Stimulated activated effector memory CD8-positive, alpha-beta T cell treated with anti-CD3 and anti-CD28 coated beads, Interleukin-12 subunit alpha, Interleukin-12 subunit beta, amount 100 ng/mL, for 72 hours (primary cell): ENCODE results near the gene MFSD2A.
"Not testable (repeated sequence)": the region's sequence is repeated elsewhere in the genome, so short reads cannot be mapped to it uniquely, and the experiment has no call there.

Experiments
- ATAC-seq: fragments of 150-1000 bp; cut with Tn5 transposase; 2 replicates; pipeline ENCODE4 v1.10.0; 2021
- DNase-seq, 2 donors: peaks; one replicate each; pipeline ENCODE4 v3.0.0; 2021 to 2022; ENCODE audit warnings: low spot score in 2 of 2
- H3K27ac Mint-ChIP-seq: one replicate; pipeline ENCODE4 v1.8.0; 2022; ENCODE audit warnings: mild to moderate bottlenecking, mixed read lengths
- H3K36me3 Mint-ChIP-seq: one replicate; pipeline ENCODE4 v1.8.0; 2022; ENCODE audit warnings: mild to moderate bottlenecking, mixed read lengths
- H3K4me1 Mint-ChIP-seq: one replicate; pipeline ENCODE4 v1.8.0; 2022; ENCODE audit warnings: mixed read lengths
- H3K4me3 Mint-ChIP-seq: one replicate; pipeline ENCODE4 v1.8.0; 2022; ENCODE audit warnings: mild to moderate bottlenecking, mixed read lengths
- H3K9me3 Mint-ChIP-seq: one replicate; pipeline ENCODE4 v1.8.0; 2022; ENCODE audit warnings: mixed read lengths

The MFSD2A gene

GRCh38 chr1:39954324-39954869, 548 bp upstream of the MFSD2A start:
- peak overlapping the region; percentile 92 for H3K4me3 Mint-ChIP-seq
- ATAC-seq = no peak
- peaks cover 55% of the 10 kb centered on the region for H3K4me1 Mint-ChIP-seq
- H3K9me3 Mint-ChIP-seq = no peaks in the 10 kb centered on the region
- DNase-seq = no peak
- H3K36me3 Mint-ChIP-seq = peaks cover 47% of the 10 kb centered on the region
- H3K27ac Mint-ChIP-seq = peak overlapping the region; percentile 90

GRCh38 chr1:39955547-39956539, 898 bp downstream of the MFSD2A start:
- ATAC-seq (peak; percentile 72), DNase-seq (peak; percentile 33 to 81)
- no peaks in the 10 kb centered on the region for H3K9me3 Mint-ChIP-seq
- peaks cover 57% of the 10 kb centered on the region for H3K36me3 Mint-ChIP-seq
- peaks cover 41% of the 10 kb centered on the region for H3K4me1 Mint-ChIP-seq
- H3K4me3 Mint-ChIP-seq = peak overlapping the region; percentile 92
- H3K27ac Mint-ChIP-seq = peak overlapping the region; percentile 90

GRCh38 chr1:39957299-39958015, 2.5 kb downstream of the MFSD2A start:
- ATAC-seq = no peak
- Mint-ChIP-seq H3K4me1 (peaks cover 41% of the 10 kb centered on the region), H3K4me3 (peak overlapping the region; percentile 92), H3K9me3 (no peaks in the 10 kb centered on the region), H3K36me3 (peaks cover 74% of the 10 kb centered on the region), H3K27ac (peak overlapping the region; percentile 44)
- DNase-seq = no peak

GRCh38 chr1:39958403-39959200, 3.7 kb downstream of the MFSD2A start:
- Mint-ChIP-seq H3K9me3 (no peaks in the 10 kb centered on the region), H3K27ac (no peak overlapping the region), H3K36me3 (peaks cover 85% of the 10 kb centered on the region), H3K4me3 (no peak overlapping the region), H3K4me1 (peaks cover 41% of the 10 kb centered on the region)
- no peak for ATAC-seq
- no peak for DNase-seq

GRCh38 chr1:39959651-39960333, 4.8 kb downstream of the MFSD2A start:
- Mint-ChIP-seq H3K36me3 (peaks cover 96% of the 10 kb centered on the region), H3K4me1 (peaks cover 34% of the 10 kb centered on the region), H3K4me3 (no peak overlapping the region)

GRCh38 chr1:39960431-39960958, 5.5 kb downstream of the MFSD2A start:
- DNase-seq = no peak
- peak overlapping the region; percentile 23 for H3K27ac Mint-ChIP-seq

More at GRCh38 chr1:39959651-39960333, 4.8 kb downstream of the MFSD2A start:
- Mint-ChIP-seq H3K9me3 (no peaks in the 10 kb centered on the region), H3K27ac (peak overlapping the region; percentile 23)
- DNase-seq (no peak), ATAC-seq (no peak)

GRCh38 chr1:39962450-39962825, 7.5 kb downstream of the MFSD2A start:
- H3K9me3 Mint-ChIP-seq = no peaks in the 10 kb centered on the region
- DNase-seq (no peak), ATAC-seq (no peak)
- peaks cover 12% of the 10 kb centered on the region for H3K4me1 Mint-ChIP-seq
- H3K27ac Mint-ChIP-seq = no peak overlapping the region
- H3K4me3 Mint-ChIP-seq = no peak overlapping the region
- H3K36me3 Mint-ChIP-seq = peaks cover 92% of the 10 kb centered on the region

More at GRCh38 chr1:39960431-39960958, 5.5 kb downstream of the MFSD2A start:
- ATAC-seq = no peak
- H3K9me3 Mint-ChIP-seq = no peaks in the 10 kb centered on the region
- H3K4me3 Mint-ChIP-seq = no peak overlapping the region
- H3K4me1 Mint-ChIP-seq = peaks cover 28% of the 10 kb centered on the region
- H3K36me3 Mint-ChIP-seq = peaks cover 95% of the 10 kb centered on the region

- H3K9me3 Mint-ChIP-seq, H3K4me3 Mint-ChIP-seq: not testable (repeated sequence)
- peaks cover 89% of the 10 kb centered on the region for H3K36me3 Mint-ChIP-seq
These were observed 8.0 kb downstream of the MFSD2A start for GRCh38 chr1:39962964-39963363.

GRCh38 chr1:39964552-39964951, 9.6 kb downstream of the MFSD2A start:
- no peaks in the 10 kb centered on the region for H3K4me1 Mint-ChIP-seq
- H3K27ac Mint-ChIP-seq = peak overlapping the region; percentile 66
- no peak for DNase-seq
- peaks cover 89% of the 10 kb centered on the region for H3K36me3 Mint-ChIP-seq
- no peak overlapping the region for H3K4me3 Mint-ChIP-seq
- no peaks in the 10 kb centered on the region for H3K9me3 Mint-ChIP-seq
- ATAC-seq = no peak

More at GRCh38 chr1:39962964-39963363, 8.0 kb downstream of the MFSD2A start:
- ATAC-seq, DNase-seq, H3K27ac Mint-ChIP-seq, H3K4me1 Mint-ChIP-seq: not testable (repeated sequence)

GRCh38 chr1:39965044-39965443, 10.1 kb downstream of the MFSD2A start:
- DNase-seq = no peak
- no peaks in the 10 kb centered on the region for H3K4me1 Mint-ChIP-seq
- peaks cover 89% of the 10 kb centered on the region for H3K36me3 Mint-ChIP-seq
- no peak overlapping the region for H3K4me3 Mint-ChIP-seq
- no peak for ATAC-seq
- peak overlapping the region; percentile 66 for H3K27ac Mint-ChIP-seq
- H3K9me3 Mint-ChIP-seq = no peaks in the 10 kb centered on the region

GRCh38 chr1:39969048-39969447, 14.1 kb downstream of the MFSD2A start:
- Mint-ChIP-seq H3K4me3 (no peak overlapping the region), H3K9me3 (no peaks in the 10 kb centered on the region), H3K27ac (no peak overlapping the region), H3K4me1 (peaks cover 7% of the 10 kb centered on the region), H3K36me3 (peaks cover 55% of the 10 kb centered on the region)
- ATAC-seq (no peak), DNase-seq (no peak)

- DNase-seq (no peak), ATAC-seq (no peak)
- Mint-ChIP-seq H3K27ac (no peak overlapping the region), H3K36me3 (peaks cover 49% of the 10 kb centered on the region), H3K4me1 (peaks cover 7% of the 10 kb centered on the region), H3K4me3 (no peak overlapping the region), H3K9me3 (no peaks in the 10 kb centered on the region)
These were observed 14.8 kb downstream of the MFSD2A start for GRCh38 chr1:39969531-39970270.

GRCh38 chr1:39970274-39970673, 15.3 kb downstream of the MFSD2A start:
- DNase-seq (no peak), ATAC-seq (no peak)
- peaks cover 43% of the 10 kb centered on the region for H3K36me3 Mint-ChIP-seq
- H3K4me1 Mint-ChIP-seq = peaks cover 7% of the 10 kb centered on the region
- H3K4me3 Mint-ChIP-seq = no peak overlapping the region
- H3K27ac Mint-ChIP-seq = no peak overlapping the region
- H3K9me3 Mint-ChIP-seq = no peaks in the 10 kb centered on the region
